ENCODE data around the gene EEFSEC.

EEFSEC gene

DNA sequence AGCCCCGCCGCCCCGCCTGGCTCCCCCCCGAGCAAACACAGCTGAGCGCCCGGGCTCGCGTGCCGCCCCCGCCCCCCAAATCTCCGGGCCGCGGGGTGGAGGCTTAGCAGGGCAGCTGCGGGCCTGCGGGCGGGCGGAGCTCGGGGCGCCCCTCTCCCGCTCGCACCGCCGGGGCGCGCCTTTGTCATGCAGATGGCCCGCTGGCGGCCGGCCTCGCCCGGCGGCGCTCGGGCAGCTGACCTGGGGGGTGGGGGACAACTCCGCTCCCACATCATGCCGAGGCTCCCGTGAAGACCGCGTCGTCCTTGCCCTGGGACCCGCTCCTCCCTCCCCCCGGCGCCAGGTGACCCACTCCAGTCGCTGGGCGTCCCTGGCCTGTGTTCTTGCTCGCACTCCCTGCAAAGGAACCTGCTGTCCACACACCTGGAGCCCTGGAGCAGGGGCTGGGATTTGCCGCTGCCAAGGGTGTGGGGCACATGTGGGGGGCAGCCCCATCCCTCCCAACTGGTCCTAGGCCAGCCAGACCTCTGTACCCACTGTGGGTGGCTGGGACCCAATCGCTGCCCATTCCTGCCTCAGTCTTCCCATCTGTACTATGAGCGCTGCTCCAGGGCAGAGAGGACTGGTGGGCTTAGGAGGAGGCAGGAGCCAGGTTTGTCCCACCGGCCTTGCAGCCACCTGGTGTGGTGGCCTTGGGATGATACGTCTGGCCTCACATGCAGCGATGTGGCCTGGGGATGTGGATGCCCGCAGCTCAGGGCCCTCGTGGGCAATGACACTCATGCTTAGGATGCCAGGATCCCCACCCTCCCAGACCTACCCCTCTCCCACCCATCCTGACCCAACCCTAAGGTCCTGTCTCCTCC lies 279.9 kb downstream of the EEFSEC start:
- DNase-seq, result no peak

DNA sequence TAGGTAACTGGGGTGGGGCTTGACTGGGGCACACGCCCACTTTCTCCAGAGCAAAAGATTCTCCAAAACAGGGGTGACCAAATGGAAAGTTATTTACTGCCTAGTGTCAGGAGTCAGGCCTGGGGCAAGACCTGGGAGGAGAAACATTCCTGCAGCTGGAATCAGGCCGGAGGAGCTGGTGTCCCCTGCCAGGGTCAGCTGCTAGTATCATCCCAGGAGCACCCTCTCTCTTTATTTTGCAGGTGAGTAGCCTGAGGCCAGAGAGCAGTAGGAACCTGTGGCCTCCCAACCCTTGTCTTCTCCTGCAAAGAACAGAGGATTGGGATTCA lies 280.5 kb downstream of the EEFSEC start:
- DNase-seq, result no peak

DNA sequence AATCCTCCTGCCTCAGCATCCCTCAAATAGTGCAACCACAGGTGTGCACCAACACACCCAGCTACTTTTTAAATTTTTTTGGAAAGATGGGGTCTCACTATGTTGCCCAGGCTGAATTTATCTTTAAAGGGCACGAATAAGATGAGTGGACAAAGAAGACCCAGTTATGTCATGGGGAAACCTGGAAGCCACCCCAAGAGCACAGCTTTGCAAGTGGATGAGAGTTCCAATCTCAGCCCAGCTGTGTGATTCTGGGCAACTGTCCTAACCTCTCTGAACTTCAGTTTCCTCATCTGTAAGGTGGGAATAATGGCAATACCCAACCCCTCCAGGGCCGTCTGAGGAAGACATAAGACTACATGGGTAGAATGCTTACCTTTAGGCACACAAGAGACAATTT lies 281.2 kb downstream of the EEFSEC start:
- no peak for DNase-seq

DNA sequence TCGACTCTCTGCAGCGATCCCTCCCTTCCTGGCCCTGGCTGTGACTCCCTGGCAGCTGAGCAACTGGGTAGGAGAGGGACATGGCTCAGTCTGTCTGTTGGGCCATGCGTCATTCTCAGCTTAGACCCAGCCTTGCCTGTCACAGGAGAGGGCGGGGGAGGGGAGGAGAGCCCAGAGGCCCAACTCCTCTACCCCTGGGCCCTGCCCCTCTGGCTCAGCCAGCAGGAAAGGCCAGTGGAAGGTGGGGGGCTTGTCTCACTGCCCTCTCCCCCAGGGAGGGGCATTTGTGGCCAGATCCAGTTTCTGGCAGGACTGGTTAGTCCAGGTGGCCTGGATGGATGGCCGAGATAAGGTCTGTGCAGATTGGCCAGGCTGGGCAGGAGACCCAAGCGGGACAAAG lies 281.8 kb downstream of the EEFSEC start:
- DNase-seq, result no peak

DNA sequence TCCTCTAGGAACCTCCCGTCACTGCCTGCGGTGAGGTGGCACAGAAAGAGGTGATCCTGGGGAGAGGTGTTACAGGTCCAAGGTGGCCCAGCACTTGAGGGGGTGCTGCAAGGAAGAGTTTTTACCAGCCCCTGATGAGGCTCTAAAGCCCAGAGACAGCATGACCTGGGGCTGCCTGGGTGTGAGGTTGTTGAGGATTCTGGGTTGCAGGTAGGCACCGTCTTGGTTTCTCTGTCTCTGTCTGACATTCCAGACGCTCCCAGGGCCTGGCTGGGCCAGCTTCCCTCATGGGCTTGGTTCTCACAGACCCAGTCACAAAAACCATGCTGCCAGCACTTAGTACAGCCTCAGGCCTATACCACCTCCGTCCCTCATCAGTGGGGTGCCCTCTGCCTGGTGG lies 282.3 kb downstream of the EEFSEC start:
- no peak for DNase-seq

DNA sequence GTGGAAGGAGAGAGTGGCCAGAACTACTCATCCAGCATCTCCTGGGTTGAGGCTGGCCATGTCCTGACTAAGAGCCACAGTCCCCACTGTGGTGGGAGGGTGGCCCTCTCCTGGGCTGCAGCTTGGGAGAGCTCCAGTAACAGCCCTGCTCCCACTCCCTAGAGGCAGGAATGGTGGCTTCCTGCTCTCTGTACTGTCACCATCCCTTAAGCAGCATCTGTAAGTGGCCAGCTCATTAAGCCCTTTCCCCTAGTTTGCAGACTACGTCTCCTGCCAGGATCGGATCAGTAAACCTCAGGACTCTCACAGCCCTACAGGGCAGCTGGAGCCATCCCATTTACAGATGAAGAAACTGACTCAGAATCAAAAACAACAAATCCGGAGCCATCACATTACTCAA lies 282.9 kb downstream of the EEFSEC start:
- no peak for DNase-seq

DNA sequence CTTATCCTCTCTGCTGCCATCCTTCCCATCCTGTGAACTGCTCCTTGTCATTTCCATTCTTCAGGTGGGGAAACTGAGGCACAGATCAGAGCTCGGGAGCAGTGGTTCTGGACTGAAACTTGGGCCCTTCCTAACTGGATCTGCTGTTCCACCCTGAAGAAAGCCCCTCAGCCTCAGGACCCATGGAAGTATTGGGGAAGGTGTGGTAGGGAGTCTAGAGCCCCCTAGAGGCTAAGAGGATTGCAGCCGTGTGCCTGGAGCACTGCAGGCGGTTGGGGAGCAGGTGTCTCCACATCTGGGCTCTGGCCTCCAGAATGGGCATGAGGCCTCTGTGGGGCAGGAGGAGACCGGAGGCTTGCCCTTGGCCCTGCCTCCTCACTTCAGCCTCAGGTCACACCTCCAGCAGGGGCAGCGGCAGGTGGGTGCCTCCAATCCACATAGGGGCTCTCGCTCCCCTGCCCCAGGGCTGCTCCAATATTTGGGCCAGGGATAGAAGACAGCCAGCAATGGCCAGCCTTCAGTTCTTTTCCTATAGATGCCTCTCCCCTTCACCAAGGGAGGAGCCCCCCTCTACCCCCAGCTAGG lies 285.3 kb downstream of the EEFSEC start:
- no peak for DNase-seq

DNA sequence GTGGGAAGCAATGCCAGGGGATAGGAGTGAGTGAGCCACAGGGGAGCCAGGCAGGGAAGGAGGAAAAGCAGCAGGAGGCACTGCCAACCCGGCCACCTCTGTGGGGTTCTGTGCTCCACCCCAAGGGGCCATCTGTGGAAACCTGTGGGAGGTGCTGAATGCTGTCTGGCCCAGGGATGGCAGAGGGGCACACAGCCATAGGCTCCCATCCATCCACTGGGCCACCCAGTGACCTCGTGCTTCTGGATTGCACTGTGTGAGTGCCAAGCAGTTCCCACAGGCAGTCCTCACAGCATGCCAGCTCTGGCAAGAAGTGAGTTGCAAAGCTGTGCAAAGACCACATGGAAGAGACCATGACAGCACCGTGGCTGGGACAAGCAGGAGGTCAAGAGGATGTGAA lies 285.9 kb downstream of the EEFSEC start:
- DNase-seq, result no peak

DNA sequence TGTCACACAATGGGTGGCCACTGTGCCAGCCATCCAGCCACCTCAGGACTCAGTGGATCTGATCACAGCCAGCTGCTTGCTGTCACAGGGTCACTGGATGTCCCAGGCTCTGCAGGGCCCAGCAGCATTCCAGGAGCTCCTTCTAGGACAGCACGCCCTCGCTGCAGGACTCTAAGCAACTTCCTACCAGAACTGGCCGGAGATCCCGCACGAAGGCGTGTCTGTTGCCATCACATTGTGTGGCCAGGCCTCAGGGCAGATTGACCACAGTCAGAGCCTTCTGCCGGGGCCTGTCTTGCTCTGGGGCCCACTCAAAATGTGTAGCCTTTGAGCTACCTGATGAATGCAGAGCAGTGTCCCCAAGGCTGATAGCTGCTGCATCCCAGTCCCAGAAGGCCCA lies 288.8 kb downstream of the EEFSEC start:
- no peak for DNase-seq

DNA sequence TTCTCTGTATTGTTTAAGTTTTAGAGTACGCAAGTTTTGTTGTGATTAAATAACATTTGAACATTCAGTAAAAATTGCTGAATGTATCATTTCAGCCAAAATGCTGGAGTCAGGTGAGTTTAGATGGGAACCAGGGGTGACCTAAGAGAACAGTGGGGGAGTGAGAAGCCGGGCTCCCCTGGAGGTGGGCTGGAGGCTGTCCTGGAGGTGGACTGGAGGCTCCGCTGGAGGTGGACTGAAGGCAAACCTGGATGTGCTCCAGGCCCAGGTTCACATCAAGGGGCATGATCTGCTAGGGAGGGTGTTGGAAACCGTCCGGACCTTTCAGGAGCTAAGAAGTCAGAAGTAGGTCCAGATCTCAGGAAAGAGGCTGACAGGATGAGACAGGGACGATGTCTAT lies 289.7 kb downstream of the EEFSEC start:
- no peak for DNase-seq

DNA sequence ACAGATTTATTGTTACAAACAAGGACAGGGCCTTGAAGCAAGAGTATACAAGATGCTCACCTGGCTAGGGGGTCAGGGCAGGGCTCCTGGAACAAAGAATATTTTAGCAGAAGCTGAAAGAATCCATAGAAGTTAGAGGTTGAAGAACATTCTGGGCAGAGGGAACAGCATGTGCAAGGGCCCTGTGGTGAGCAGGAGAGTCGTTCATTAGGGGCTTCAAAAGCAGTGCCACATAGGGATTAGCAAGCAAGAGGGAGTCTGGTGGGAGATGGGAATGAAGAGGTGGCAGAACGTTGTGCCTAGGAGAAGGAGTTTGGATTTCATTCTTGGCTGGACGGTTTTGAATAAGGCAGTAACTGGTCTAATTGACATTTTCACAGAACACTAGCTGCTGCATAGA lies 290.5 kb downstream of the EEFSEC start:
- no peak for DNase-seq

DNA sequence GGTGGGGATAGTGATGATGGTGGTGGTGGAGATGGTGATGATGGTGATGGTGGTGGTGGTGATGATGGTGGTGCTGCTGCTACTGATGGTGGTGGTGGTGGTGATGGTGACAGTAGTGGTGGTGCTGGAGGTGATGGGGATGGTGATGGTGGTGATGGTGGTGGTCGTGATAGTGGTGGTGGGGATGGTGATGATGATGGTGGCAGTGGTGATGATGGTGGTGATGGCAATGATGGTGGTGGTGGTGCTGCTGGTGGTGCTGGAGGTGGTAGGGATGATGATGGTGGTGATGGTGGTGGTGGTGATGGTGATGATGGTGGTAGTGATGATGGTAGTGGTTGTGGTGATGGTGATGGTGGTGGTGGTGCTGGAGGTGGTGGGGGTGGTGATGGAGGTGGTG lies 292.1 kb downstream of the EEFSEC start:
- no peak for DNase-seq

DNA sequence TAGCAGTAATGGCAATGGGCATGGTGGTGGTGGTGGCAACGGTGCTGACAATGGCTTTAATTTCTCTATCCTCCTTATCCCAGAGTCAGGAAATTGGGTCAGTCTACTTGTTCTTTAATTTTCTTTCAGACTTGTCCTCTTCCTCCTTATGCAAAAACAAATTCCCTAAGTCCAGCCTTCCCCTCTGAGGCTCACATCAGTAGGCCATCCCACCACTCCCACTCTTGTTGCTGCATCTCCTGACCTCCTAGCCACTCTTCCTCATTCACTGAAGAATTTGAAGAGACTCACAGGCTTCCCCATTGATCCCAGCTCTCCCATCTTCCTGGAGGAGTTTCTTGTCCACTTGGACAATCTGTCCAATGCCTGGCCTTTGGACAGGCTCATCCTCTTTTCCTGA lies 293.5 kb downstream of the EEFSEC start:
- no peak for DNase-seq

DNA sequence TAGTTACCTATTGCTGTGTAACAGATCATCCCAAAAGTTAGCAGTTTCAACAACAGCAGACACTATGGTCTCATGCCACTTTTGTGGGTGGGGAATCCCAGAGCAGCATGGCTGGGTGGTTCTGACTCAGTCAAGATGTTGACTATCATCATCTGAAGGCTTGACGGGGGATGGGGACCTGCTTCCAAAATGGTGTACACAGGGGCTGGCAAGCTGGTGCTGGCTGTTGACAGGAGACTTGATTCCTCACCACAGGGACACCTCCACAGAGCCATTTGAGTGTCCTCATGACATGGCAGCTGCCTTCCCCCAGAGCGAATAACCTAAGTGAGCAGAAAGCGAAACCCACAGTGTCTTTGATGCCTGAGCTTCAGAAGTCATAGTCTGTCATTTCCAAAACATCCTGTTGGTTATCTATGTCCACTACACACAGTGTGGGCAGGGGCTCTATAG lies 294.3 kb downstream of the EEFSEC start:
- no peak for DNase-seq

DNA sequence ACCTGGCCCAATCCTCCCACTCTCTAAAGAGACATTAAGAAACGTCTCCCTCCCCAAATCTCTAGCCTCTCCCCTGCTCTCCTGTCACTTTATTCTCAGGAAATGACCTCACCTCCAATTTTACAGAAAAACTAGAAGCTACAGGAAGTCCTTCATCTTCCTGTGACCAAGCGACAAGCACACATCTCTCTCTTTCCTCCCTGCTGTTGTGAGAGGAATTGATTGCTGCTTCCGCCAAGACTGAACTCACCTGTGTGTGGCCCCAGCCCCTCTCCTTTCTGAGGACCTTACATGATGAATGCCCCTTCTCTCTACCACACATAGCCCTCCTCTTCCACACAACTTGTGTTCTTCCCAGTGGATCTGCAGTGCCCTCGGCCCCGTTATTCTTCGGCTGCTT lies 295.2 kb downstream of the EEFSEC start:
- no peak for DNase-seq

DNA sequence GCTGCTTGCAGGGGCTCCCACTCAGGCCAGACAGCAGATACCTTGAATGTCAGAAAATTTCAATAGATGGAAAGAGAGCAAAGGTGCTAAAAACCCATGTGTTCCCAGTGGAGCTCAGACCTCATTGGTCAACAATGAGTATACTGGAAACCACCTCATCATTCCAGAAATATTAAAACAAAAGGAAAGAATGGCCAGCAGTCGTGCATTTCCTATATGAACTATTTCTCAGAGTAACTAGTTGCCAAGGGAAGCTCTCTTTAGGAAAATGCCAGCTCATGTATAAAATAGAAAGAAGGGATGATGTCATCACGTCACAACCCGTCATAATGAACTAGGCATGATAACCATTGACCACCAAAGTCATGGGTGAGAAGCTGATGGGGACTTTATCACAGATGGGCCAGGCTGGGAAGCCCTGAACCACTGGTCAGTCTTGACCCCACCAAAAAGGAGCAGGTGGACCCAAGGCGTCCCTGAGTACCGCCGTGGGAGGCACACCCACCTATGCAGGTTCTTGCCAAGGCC lies 295.9 kb downstream of the EEFSEC start:
- no peak for DNase-seq

DNA sequence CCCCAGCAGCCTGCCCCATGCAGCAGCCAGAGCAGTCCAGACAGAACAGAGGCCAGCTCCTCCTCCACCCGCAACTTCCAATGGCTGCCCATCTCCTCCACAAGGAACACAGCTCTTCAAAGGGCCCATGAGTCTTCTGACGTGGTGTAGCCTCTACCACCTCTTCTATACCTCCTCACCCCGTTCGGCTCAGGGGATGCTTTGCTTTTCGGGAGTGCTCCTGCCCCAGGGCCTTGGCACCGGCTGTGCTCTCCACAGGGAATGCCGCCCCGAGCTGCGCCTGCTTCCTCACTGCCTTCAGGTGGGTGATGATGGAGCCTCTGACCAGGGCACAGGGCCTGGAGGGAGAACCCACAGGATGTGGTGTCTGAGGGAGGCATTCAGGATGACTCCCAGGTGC lies 298.8 kb downstream of the EEFSEC start:
- DNase-seq, result no peak

DNA sequence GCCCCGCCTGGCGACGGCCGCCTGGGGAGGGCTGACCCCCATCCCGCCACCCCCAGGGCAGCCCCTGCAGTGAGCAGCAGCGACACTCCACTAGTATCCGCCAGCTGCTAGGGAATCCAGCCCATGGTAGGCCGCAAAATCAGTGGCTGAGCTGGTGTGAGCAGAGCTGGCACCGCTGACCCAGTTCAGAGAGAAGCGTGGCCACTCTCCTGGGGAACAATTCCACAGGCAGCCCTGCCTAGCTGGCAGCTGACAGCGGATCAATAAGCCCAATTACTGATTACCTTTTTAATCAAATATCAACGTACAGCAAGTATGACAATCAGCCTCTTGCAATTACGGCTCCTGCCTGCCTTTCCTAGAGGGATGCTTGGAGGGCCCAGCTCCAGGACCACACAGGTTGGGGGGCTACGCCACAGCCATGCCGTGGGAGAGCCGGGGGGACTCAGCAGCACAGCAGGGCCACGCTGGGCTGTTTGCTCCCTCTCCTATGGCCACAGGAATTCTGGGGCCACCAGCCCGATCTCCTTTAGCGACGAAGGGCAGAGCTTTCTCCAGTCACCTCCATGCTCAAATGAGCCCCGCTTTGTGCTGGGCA lies 299.5 kb downstream of the EEFSEC start:
- no peak for DNase-seq

DNA sequence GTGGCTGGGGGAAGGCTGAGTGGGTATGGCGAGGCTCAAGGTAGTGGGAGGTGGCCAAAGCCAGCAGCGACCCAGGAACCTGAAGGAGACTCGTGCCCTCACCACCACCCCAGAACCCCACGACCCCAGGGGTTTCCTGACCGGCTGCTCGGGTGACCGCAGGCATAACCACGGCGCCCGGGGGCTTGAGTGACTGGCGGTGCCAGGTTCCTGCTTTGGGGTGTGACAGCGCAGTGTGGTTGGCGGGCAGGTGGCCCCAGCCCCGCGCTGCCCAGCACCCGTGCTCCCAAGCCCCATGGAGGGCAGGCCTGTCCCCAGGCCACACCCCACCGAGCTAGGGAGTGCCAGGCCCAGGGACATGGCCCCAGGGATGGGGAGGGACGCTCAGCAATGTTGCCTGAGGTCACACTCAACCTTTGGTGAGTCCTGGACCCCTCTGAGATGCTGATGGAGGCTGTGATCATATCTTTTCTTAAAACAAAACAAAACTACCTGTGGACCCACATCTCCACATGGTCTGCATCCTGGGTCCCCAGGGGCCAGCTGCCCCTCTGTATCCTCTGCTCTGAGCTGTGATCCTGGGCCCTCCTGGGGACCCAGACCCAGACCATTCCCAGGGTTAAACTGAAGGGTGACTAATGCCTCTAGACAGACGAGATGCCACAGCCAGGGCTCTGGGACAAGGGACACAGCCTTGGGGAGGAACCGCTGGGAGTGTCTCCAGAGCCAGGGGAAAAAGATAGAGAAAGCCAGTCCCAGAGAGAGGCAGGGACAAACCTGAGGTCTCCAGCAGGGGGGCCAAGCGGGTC lies 300.4 kb downstream of the EEFSEC start:
- no peak for DNase-seq

DNA sequence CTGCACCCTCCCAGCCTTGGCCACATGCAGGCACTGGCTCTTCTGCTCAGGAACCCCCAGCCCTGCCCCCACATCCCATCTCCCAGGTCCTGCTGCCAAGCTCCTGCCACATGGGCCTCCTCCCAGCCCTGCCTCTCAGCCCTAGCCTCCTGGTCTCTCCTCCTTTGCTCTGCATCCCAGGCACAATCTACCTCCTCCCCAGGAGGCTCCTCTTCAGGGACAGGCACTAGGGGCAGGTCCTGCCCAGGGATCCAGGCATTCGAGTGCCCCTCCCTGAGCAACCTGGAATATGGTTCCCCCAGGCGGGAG lies 301.0 kb downstream of the EEFSEC start:
- no peak for DNase-seq

DNA sequence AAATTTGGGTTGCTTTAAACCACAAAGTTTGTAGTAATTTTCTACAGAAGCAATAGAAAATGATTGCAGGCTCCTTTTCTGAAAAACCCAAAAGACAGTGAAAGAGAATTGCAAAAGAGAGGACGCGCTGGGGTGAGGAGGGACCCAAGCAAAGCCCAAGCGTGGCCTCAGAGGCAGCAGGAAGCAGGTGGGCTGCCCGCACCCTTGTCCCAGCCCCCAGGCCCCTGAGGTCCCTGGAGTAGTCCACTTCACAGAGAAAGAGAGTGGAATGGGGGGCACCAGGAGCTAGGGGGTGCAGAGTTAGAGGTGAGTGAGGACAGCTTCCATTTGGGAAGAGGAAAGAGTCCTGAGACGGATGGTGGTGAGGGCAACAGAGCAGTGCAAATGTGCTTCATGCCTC lies 301.8 kb downstream of the EEFSEC start:
- DNase-seq, result no peak

DNA sequence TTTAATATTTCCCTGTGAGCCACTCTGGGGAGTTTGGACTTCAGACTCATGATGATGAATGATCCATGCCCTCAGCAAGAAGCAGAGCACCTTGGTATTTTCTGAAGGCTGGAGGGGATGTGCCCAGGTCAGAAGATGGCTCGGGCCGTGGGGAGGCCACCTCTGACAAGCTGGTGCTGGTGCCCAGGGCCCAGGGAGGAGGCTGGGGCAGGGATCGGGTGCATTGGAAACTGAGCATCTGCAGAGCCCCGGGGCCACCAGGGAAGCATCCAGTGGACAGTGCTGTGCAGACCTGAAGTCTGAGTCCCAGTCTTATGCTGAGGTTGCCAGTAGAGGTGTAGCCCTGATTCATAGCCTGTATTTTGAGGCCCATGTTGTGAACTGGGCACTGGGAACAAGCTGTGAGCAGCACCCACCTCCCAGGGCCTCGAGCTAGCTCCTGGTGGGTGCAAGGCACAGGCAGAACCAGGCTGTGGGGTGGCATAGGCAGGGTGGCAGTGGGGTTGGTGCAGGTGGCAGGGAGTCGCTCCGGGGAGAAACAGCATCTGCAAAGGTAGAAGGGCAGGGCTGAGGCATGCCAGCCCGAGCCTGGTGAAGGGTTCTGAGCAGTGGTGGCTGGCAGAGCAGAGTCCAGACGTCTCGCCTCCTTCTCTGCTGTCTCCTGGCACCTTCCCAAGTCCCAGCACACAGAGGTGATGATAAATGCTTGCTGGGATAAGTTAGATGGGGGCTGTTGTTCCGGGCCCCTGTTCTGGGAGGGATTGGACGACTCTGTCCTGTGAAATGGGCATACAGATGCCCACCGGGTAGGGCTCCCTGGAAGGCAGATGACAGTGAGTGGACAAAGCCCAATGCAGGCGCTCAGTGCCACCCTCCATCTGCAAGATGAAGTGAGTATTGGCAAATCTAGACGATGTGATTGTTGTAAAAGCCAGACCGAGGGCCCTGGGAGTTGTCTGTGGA lies 302.8 kb downstream of the EEFSEC start:
- DNase-seq, result no peak

Data from T-helper 9 cell (primary cell).